GM10266 (cell line): ENCODE measurements around the gene NPRL2.

ENCODE experiments used
- DNase-seq: peaks from one replicate; pipeline ENCODE4 v3.0.0; 2012; ENCODE audit errors: extremely low spot score
- TF ChIP-seq, protein P1 (sequence below): IDR thresholded peaks from 2 replicates; pipeline ENCODE4 v1.5.1; 2012; ENCODE audit warnings: mild to moderate bottlenecking, low read depth; ENCODE audit not compliant: control insufficient read depth, insufficient read depth; ENCODE audit errors: missing control alignments

The NPRL2 gene

DNA sequence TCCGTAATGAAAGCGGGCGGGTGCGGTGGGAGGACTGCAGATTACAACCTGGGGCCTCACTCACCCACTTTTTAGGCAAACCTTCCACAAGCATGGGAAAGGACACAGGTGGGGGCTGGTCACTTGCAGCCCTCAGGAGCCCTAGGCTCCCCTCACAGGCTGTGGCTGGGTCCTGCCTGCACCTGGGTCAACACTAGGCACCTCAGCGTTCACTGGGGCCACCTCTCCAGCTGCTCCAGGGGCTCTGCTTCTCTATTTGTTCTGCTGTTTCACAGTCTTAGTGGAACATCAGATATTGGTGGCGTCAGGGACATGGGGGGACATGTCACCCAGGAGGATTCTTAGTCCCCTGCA is 38.8 kb upstream of the NPRL2 start:
- no peak for DNase-seq
- TF ChIP-seq, protein P1, sequence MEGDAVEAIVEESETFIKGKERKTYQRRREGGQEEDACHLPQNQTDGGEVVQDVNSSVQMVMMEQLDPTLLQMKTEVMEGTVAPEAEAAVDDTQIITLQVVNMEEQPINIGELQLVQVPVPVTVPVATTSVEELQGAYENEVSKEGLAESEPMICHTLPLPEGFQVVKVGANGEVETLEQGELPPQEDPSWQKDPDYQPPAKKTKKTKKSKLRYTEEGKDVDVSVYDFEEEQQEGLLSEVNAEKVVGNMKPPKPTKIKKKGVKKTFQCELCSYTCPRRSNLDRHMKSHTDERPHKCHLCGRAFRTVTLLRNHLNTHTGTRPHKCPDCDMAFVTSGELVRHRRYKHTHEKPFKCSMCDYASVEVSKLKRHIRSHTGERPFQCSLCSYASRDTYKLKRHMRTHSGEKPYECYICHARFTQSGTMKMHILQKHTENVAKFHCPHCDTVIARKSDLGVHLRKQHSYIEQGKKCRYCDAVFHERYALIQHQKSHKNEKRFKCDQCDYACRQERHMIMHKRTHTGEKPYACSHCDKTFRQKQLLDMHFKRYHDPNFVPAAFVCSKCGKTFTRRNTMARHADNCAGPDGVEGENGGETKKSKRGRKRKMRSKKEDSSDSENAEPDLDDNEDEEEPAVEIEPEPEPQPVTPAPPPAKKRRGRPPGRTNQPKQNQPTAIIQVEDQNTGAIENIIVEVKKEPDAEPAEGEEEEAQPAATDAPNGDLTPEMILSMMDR: no peak

GRCh38 chr3:50388720-50389413 is 38.3 kb upstream of the NPRL2 start:
- TF ChIP-seq, protein P1: no peak
- no peak for DNase-seq

DNA sequence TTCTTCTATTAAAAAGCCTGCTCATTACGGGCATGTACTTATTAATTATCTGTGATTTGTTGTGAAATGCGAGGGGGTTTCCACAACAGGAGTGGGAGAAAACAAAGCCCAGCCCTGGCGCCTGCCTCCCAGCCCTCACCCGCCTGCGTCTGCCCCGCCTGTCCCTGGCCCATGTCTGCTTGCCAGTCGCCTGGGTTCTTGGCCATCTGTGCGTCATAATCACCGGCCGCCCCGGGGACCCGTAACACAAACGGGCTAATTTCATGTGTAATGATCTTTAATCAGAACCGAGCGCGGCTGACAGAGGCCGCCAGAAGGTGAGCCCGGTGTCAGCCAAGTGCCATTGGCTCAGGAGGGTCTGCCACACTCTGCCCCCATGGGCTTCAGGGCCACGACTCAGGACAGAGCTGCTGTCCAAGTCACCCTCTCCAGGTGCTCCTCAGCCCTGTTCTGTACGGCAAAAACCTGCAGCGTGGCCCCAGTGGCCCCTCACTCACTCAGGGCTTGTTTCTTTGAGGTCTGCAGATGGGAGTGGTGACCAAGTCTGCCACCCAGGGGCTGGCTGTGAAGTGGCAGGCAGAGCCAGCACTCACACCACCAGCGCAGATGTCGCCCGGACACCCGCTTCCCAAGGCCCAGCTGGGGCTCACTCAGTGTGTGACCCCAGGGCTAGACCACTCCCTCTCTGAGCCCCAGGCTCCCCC is 37.6 kb upstream of the NPRL2 start:
- DNase-seq: no peak
- TF ChIP-seq, protein P1: peak; percentile 27

DNA sequence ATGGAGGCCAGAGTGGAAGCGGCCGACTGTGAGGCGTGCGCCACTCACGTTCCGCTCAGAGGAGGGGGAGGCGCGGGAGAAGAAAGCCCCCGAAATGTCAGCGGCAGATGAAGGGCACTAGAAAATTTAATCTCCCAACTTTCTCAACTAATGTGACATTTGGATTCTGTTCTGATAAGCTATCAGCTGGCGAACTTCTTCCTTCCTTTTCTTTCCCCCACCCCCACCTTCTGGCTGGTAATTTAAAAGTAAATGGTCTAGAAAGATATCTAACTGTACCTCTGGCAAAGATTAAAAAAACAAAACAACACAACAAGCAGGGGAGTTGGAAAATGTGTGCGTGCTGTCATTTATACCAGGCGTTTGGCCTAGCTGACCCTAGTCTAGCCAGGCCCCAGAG is 35.2 kb upstream of the NPRL2 start:
- TF ChIP-seq, protein P1: no peak
- DNase-seq: no peak

DNA sequence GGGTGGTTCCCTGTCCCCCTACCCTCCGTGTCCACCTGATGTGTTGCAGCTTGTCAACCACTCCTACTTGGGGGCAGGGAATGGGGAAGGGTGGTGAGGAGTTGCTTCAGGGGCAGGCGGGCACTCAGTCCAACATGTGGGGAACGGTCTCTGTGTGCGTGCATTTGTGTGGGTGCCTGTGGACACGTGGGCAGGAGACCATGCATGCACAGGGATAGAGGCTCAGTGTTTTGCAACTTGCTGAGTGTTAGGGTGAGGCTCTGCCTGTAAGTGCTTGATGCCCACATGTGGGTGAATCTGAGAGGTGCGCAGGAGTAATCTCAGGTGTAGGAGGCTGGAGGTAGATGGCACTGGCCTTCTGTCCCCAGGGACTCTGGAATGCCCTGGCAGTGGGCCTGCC is 33.2 kb upstream of the NPRL2 start:
- DNase-seq: no peak
- TF ChIP-seq, protein P1: no peak

DNA sequence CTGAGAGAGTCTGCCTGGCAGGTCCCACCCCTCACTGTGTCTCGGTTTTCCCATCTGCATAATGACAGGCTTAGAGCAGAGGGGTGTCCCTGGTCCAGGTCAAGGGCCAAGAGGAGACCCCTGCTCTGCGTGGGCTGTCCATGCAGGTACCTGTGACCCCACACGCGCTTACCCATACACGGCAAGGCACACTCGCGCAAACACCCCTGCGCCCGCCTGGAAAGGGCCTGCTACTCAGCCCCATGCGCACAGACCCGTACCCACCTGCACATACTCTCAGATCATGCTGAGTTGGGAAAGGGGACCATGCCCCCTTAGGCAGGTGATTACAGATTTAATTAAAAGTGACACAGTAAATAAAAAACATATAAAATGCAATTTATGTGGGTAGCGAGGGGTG is 32.1 kb upstream of the NPRL2 start:
- DNase-seq: no peak
- TF ChIP-seq, protein P1: no peak

- TF ChIP-seq, protein P1: no peak
These were observed 30.8 kb upstream of the NPRL2 start for GRCh38 chr3:50381383-50381782.

More at GRCh38 chr3:50381383-50381782, 30.8 kb upstream of the NPRL2 start:
- no peak for DNase-seq
